Effector memory CD8-positive, alpha-beta T cell (primary cell): ENCODE results near the gene ZNF143.

Source experiments
- ATAC-seq: fragments of 150-1000 bp; cut with Tn5 transposase; replicated peaks from 2 replicates; pipeline ENCODE4 v1.10.0; 2021; ENCODE audit warnings: mild to moderate bottlenecking, moderate library complexity
- DNase-seq, 3 experiments: peaks; one replicate each; pipeline ENCODE4 v3.0.0; 2021
- H3K27ac Mint-ChIP-seq, 2 donors: one replicate each; pipeline ENCODE4 v1.8.0; 2022; ENCODE audit warnings: mild to moderate bottlenecking in 2 of 2, mixed read lengths in 2 of 2, moderate library complexity in 2 of 2
- H3K27me3 Mint-ChIP-seq, 2 donors: one replicate each; pipeline ENCODE4 v1.8.0; 2022; ENCODE audit warnings: mixed read lengths in 2 of 2
- H3K36me3 Mint-ChIP-seq: one replicate; pipeline ENCODE4 v1.8.0; 2022; ENCODE audit warnings: mild to moderate bottlenecking, moderate library complexity, mixed read lengths; ENCODE audit not compliant: insufficient read depth
- H3K4me1 Mint-ChIP-seq, 2 donors: one replicate each; pipeline ENCODE4 v1.8.0; 2022; ENCODE audit warnings: low read depth in 2 of 2, mixed read lengths in 2 of 2
- H3K4me3 Mint-ChIP-seq, 2 donors: one replicate each; pipeline ENCODE4 v1.8.0; 2022; ENCODE audit warnings: mild to moderate bottlenecking in 2 of 2, mixed read lengths in 2 of 2, moderate library complexity in 2 of 2
- H3K9me3 Mint-ChIP-seq, 2 donors: one replicate each; pipeline ENCODE4 v1.8.0; 2022; ENCODE audit warnings: mixed read lengths in 2 of 2

Gene ZNF143

DNA sequence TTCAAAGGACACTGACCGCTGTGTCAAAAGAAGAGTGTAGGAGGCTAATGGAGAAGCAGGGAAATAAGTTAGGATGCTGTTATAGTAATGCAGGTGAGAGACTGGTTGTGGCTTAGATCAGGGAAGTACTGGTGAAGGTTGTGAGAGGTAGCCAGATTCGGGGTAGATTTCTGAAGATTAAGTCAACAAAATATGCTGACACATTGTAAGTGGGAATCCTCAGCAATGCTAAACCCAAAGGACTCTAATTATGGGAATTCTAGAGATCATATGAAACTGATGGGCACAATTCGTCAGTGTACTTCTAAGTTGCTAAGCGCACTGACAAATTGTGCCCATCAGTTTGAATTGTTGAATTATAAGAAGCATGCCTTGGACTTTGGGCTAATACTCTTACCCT lies 10.0 kb downstream of the ZNF143 start:
- H3K27me3 Mint-ChIP-seq, result no peaks in the 10 kb centered on the region
- peaks cover 47% of the 10 kb centered on the region for H3K36me3 Mint-ChIP-seq
- H3K4me1 Mint-ChIP-seq, result peaks cover 6 to 11% of the 10 kb centered on the region in 2 donors
- no peaks in the 10 kb centered on the region for H3K9me3 Mint-ChIP-seq
- H3K4me3 Mint-ChIP-seq, result no peak overlapping the region
- ATAC-seq, result no peak
- DNase-seq, result no peak
- peak overlapping the region in 1 of 2 donors; percentile 3 for H3K27ac Mint-ChIP-seq

DNA sequence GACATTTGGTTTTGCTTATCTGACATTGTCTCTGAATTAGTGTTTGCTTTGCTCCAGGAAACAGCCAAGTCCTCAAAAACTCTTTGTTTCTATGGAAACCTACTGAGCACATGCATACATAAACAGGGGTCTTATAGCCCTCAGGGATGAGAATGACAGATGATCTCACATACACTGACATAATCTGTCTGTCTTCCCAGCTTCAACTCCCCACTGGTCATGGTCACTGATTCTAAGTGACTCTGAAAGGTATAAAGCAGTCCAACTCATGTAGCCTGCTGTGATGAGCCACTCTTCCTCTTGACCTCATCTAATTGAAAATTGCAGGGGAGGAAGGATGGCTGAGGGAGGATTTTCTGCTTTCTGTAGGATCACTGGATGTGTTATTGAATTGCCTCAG lies 12.6 kb downstream of the ZNF143 start:
- no peak for ATAC-seq

DNA sequence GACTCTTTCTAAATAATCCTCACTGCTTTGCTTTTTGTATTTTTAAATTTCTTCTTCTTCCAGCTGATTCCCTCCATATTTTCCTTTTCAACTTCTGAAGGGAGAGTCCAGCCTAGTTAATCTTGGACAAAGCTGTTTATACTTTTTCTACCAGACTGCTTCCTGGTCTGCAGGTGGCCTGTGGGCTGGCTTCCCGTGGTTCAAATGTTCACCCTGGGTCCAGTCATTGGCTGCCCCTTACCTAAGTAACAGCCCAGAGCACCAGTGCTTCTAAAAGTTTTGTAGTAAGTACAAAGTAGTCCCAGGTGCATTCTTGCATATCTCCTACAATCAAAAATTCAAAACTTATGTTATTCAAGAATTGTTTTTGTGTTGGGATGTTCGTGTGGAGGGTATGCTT lies 19.1 kb downstream of the ZNF143 start:
- H3K27ac Mint-ChIP-seq, result peak overlapping the region; percentile 17 to 46
- H3K4me3 Mint-ChIP-seq, result no peak overlapping the region
- no peaks in the 10 kb centered on the region for H3K9me3 Mint-ChIP-seq
- ATAC-seq (no peak), DNase-seq (no peak)
- no peaks in the 10 kb centered on the region for H3K27me3 Mint-ChIP-seq
- H3K36me3 Mint-ChIP-seq, result peaks cover 73% of the 10 kb centered on the region
- H3K4me1 Mint-ChIP-seq, result no peaks in the 10 kb centered on the region

More for the DNA sequence above, 12.6 kb downstream of the ZNF143 start:
- peaks cover 6 to 7% of the 10 kb centered on the region in 2 donors for H3K4me1 Mint-ChIP-seq
- H3K9me3 Mint-ChIP-seq, result no peaks in the 10 kb centered on the region
- H3K4me3 Mint-ChIP-seq, result no peak overlapping the region
- no peak for DNase-seq
- H3K36me3 Mint-ChIP-seq, result peaks cover 57% of the 10 kb centered on the region
- no peak overlapping the region for H3K27ac Mint-ChIP-seq
- no peaks in the 10 kb centered on the region for H3K27me3 Mint-ChIP-seq

DNA sequence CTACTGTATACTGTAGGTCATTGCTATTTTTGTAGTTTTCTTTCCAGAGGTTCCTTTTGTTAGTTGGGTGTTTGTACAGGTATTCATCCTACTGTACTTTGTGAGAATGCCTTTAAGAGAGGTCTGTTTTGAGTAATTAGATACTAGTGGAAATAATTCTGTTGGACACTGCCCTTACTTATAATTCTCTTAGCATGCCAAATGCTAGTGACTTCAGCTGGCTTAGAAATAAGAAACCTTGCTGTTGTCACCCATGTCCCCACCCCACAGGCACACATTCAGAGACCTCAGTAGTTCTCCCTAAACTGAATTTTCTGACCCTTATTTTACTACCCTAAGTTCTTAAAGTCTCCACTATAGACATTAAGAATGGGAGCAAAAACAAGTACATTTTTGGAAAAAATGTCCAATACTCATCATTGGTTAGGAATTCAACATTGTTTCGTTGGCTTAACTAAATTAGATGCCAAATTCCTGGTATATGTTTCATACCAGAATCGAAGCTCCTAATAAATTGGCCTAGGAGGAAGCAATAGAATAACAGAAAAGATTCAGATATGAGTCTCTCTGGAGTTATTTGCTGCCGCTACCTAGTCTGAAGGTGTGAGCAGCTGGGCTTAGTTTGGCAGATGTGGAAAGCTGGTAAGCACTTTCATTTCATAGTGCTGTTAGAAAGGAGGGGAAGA lies 28.4 kb downstream of the ZNF143 start:
- Mint-ChIP-seq H3K27me3 (no peaks in the 10 kb centered on the region), H3K36me3 (peaks cover 67% of the 10 kb centered on the region), H3K27ac (no peak overlapping the region), H3K4me3 (no peak overlapping the region), H3K9me3 (no peaks in the 10 kb centered on the region), H3K4me1 (peaks cover 0 to 4% of the 10 kb centered on the region in 2 donors)
- no peak for DNase-seq
- ATAC-seq, result no peak

DNA sequence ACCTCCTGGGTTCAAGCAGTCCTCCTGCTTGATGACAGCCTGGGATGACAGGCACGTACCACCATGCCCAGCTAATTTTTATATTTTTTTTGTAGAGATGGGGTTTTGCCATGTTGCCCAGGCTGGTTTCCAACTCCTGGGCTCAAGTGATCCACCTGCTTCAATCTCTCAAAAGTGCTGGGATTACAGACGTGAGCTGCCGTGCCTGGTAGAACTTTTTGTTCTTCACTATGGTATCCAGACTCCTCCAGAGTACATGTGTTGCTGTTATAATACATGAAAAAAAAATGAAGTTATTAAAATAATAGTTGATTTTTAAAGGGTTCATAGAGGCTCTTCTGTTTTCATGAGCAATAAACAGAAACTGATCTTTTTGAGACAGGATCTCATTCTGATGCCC lies 29.6 kb downstream of the ZNF143 start:
- DNase-seq (no peak), ATAC-seq (no peak)
- Mint-ChIP-seq H3K4me3 (no peak overlapping the region), H3K4me1 (peaks cover 0 to 4% of the 10 kb centered on the region in 2 donors), H3K27me3 (no peaks in the 10 kb centered on the region), H3K27ac (no peak overlapping the region), H3K9me3 (no peaks in the 10 kb centered on the region), H3K36me3 (peaks cover 66% of the 10 kb centered on the region)

DNA sequence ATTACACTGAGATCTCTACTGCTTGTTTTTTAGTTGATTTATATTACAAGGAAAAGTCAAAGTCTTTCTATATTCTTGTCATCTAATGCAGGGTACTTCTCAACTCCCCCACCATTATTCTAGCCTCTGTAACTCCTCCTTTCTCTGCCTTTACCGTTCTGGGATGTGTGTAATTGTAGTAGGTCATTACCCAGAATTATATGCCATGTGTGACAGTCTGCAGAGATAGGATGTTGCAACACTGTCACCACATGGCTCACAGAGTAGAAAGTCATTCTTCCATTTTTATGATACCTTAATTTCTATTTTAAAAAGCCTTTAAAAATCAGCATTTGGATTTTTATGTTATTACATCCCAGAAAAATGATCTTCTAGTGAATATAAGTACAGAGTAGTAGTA lies 32.7 kb downstream of the ZNF143 start:
- Mint-ChIP-seq H3K27ac (peak overlapping the region in 1 of 2 donors; percentile 41), H3K4me3 (no peak overlapping the region), H3K27me3 (no peaks in the 10 kb centered on the region), H3K9me3 (no peaks in the 10 kb centered on the region), H3K4me1 (no peaks in the 10 kb centered on the region), H3K36me3 (peaks cover 78% of the 10 kb centered on the region)
- DNase-seq (no peak), ATAC-seq (no peak)

DNA sequence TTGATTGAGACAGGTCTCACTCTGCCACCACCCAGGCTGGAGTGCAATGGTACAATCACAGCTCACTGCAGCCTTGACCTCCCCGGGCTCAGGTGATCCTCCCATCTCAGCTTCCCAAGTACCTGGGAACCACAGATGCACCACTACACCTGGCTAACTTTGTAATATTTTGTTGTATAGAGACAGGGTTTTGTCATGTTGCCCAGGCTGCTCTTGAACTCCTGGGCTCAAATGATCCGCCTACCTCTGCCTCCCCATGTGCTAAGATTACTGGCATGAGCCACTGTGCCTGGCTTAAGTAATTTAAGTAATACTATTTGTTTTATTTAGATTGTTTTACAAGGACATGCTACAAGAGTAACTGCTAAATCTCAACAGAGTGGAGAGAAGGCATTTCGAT lies 33.5 kb downstream of the ZNF143 start:
- no peak for DNase-seq
- Mint-ChIP-seq H3K9me3 (no peaks in the 10 kb centered on the region), H3K27ac (peak overlapping the region in 1 of 2 donors; percentile 41), H3K36me3 (peaks cover 82% of the 10 kb centered on the region), H3K4me1 (no peaks in the 10 kb centered on the region), H3K27me3 (no peaks in the 10 kb centered on the region), H3K4me3 (no peak overlapping the region)
- ATAC-seq, result no peak

DNA sequence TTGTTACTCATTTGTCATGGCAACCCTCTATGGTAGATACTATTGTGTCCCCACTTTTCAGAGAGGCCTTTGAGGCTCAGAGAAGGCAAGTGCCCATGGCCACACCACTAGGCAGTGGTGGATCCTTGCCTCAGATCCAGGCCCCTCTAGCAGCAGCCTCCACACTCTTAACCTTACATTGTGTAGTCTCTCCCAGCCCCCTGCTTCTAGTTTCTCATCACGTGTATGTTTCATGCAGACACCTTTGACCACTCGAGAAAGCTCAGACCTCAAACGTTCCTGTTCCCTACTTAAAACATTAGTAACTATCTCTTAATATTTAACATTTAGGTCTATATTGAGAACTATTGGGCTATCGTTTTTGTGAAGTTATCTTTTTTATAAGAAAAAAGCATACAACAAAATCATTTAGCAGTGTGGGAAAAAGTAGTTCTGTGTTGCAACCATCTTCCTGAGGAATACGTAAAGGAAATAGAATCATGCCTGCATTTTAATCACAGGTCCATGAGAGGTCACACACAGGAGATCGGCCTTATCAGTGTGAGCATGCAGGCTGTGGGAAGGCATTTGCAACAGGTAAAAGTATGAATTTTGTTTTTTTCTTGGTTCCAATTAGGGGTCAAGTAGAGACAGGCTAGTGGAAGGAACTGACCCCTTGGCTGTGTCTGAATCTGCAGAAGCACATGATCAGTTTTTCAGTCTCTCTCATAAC lies 35.1 kb downstream of the ZNF143 start:
- ATAC-seq (no peak), DNase-seq (no peak)
- Mint-ChIP-seq H3K4me3 (no peak overlapping the region), H3K4me1 (no peaks in the 10 kb centered on the region), H3K9me3 (no peaks in the 10 kb centered on the region), H3K27me3 (no peaks in the 10 kb centered on the region), H3K36me3 (peaks cover 81% of the 10 kb centered on the region), H3K27ac (peak overlapping the region in 1 of 2 donors; percentile 57)

DNA sequence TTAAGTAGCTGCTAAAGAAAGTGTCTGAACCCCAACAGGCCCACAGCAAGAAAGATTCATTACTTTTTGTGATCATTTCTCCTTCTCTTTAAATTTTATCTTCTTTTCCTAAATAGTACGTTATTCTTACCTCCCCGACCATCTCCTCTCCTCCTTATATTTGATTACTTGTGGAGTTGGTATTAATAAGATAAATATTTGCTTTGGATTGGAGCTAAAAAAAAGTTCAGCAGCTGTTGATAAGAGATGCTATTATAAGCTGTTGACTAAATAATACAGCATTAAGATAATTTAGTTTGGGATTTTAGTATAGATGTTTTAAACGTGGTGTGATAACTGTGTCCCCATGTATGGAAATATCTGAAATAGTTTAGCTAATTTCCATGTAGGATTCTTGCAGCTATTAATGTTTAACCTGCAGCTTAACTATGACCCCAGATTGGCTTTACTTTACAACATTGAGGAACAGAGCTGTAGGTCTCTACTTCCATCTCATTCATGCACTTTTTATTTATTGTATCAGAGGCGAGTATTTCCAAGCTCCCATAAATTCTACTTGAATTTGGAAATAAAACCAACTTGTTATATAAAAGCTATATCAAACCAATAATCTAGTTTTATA lies 37.8 kb downstream of the ZNF143 start:
- Mint-ChIP-seq H3K4me1 (peaks cover 0 to 5% of the 10 kb centered on the region in 2 donors), H3K36me3 (peaks cover 82% of the 10 kb centered on the region), H3K27me3 (no peaks in the 10 kb centered on the region), H3K27ac (no peak overlapping the region), H3K9me3 (no peaks in the 10 kb centered on the region), H3K4me3 (no peak overlapping the region)
- no peak for DNase-seq
- ATAC-seq, result no peak

DNA sequence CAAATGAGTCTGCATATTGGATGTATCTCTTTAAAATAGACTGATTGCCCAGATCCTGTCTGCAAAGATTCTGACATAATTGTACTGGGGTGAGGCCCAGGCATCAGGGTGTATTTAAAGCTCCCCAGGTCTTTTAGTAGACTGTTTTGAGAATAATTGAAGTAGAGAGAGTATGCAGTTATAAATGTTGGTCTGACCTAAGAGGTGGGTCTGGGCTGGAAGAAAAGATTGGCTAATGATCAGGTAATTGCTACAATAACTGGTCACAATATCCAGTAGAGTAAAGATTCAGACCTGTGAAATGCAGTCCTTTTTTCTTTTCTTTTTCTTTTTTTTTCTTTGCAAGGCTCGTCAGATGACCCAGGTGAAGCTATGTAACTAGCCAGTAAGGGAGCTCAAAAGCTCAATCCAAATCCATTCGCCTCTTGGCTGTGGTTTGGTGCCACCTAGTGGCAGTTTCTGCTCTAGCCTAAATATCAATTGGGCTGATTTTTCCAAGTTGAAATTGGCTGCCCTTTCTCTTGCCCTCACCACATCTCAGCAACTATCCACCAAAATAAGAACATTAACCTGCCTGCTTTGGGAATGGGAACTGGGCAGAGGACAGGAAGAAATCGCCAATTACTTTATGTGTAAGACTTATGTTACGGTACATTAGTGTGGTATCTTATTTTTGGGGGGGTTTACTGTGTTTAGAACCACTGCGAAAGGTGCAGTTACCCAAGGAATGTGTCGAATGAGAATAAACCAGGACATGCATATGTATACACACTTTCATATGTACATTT lies 45.9 kb downstream of the ZNF143 start:
- peaks cover 9% of the 10 kb centered on the region in 2 donors for H3K4me1 Mint-ChIP-seq

DNA sequence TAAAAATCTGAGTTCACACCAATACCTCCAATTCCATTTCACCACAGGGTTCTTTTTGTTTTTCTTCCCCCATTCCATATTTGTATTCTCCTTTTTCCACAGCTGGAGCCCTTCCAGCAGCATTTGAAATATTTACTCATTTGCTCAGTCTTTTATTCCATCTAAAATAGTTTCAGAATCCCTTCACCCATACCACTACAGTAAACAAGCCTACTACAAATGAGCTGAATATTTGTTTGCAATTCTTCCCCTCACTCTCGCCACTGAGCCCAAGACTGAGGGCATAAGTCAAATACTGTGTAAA lies 46.4 kb downstream of the ZNF143 start:
- peaks cover 53% of the 10 kb centered on the region for H3K36me3 Mint-ChIP-seq
- H3K27me3 Mint-ChIP-seq, result no peaks in the 10 kb centered on the region
- no peak overlapping the region for H3K4me3 Mint-ChIP-seq
- DNase-seq, result no peak
- H3K27ac Mint-ChIP-seq, result no peak overlapping the region
- peaks cover 9% of the 10 kb centered on the region in 2 donors for H3K4me1 Mint-ChIP-seq
- no peaks in the 10 kb centered on the region for H3K9me3 Mint-ChIP-seq
- no peak for ATAC-seq

More for the DNA sequence above, 45.9 kb downstream of the ZNF143 start:
- Mint-ChIP-seq H3K4me3 (no peak overlapping the region), H3K9me3 (no peaks in the 10 kb centered on the region), H3K27ac (no peak overlapping the region), H3K27me3 (no peaks in the 10 kb centered on the region), H3K36me3 (peaks cover 53% of the 10 kb centered on the region)
- DNase-seq, result peak; percentile 67 to 70 (median 70)
- ATAC-seq, result peak; percentile 71

DNA sequence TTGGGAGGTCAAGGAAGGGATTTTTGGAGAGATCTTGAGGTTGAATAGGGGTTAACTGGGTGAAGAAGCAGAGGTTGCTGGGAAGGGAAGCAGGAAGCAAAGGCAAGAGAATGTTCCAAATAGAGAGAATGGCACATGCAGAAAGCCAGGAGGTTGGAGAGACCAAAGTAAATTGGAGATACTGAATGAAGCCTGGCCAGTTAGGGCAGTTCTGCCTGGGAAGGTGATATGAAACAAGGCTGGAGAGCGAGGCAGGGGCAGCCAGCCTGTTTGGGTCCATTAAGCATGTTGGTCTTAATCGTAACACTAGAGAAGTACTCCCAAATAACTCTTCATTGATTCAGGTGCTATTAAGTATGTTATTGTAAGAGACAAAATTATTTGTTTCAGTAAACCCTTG lies 48.2 kb downstream of the ZNF143 start:
- DNase-seq, result no peak
- Mint-ChIP-seq H3K36me3 (peaks cover 49% of the 10 kb centered on the region), H3K27ac (no peak overlapping the region), H3K4me3 (no peak overlapping the region), H3K4me1 (peaks cover 9% of the 10 kb centered on the region in 2 donors), H3K27me3 (no peaks in the 10 kb centered on the region), H3K9me3 (no peaks in the 10 kb centered on the region)
- ATAC-seq, result no peak

DNA sequence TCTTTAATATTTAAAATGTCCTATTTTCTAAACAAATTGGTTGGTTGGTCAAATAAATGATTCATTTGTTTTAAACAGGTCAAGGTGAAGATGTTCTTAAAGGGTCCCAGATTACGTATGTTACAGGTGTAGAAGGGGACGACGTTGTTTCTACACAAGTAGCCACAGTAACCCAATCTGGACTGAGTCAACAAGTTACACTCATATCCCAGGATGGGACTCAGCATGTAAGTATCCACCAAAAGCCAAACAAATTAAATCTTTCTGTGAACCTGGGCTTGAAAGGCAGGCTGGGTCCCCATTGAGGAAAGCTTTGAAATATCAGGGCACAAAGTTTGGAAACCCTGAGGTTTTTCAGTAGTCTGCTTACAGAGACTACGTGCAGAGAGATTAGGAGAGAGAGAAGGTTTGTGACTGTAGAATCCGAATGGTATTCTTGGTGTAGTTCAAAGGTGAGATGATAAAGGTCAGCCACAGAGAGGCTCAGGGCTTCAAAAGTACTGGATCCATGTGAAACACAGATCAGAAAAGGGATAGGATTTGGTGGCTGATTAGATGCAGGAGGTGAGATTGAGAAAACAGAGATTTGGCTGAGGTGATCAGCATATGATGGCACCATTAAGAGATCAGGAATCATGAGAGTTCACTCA lies 51.7 kb downstream of the ZNF143 start:
- Mint-ChIP-seq H3K4me3 (no peak overlapping the region), H3K27ac (peak overlapping the region in 1 of 2 donors; percentile 9), H3K9me3 (no peaks in the 10 kb centered on the region), H3K36me3 (peaks cover 67% of the 10 kb centered on the region), H3K27me3 (no peaks in the 10 kb centered on the region), H3K4me1 (peaks cover 5 to 13% of the 10 kb centered on the region in 2 donors)
- ATAC-seq, result no peak
- no peak for DNase-seq
